ENCODE results near the gene ITGB1. TPM values are rescaled to one million over a fixed set of nuclear protein-coding genes. Genes with fewer than 3 reads are reported as not detected.

Gene ITGB1
- total RNA-seq, 1 donor from 2014 or later = 946 TPM

DNA sequence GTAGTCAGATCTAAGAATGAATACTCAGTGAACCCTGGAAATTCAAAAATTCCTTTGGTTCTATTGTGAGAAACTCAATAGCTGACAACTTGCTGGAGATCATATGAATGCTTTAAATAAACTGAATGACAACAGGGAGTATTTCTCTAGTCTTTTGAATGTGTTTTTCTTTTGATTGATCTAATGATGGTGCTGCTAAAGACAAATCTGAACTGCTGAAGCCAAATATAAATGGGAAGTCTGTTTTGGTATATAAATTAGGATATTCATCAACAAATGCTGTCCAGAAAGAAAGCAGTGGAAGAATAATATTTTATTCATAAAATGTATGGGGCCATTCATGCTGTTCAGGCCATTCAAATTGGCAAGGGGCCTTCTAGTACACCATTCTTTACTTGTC, 79.4 kb downstream of the ITGB1 start:
- no peak for DNase-seq (ENCODE audit: extremely low spot score, unreplicated experiment)
- H3K27ac Mint-ChIP-seq (ENCODE audit: unreplicated experiment) = no peak overlapping the region
- no peaks in the 10 kb centered on the region for H3K9me3 Mint-ChIP-seq (ENCODE audit: unreplicated experiment)
- TF ChIP-seq, protein P1, sequence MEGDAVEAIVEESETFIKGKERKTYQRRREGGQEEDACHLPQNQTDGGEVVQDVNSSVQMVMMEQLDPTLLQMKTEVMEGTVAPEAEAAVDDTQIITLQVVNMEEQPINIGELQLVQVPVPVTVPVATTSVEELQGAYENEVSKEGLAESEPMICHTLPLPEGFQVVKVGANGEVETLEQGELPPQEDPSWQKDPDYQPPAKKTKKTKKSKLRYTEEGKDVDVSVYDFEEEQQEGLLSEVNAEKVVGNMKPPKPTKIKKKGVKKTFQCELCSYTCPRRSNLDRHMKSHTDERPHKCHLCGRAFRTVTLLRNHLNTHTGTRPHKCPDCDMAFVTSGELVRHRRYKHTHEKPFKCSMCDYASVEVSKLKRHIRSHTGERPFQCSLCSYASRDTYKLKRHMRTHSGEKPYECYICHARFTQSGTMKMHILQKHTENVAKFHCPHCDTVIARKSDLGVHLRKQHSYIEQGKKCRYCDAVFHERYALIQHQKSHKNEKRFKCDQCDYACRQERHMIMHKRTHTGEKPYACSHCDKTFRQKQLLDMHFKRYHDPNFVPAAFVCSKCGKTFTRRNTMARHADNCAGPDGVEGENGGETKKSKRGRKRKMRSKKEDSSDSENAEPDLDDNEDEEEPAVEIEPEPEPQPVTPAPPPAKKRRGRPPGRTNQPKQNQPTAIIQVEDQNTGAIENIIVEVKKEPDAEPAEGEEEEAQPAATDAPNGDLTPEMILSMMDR (IDR thresholded peaks at IDR 0.05) = no peak
- H3K27me3 Mint-ChIP-seq (ENCODE audit: unreplicated experiment) = no peaks in the 10 kb centered on the region
- H3K4me3 Mint-ChIP-seq (ENCODE audit: unreplicated experiment) = no peak overlapping the region
- peaks cover 3% of the 10 kb centered on the region for H3K4me1 Mint-ChIP-seq (ENCODE audit: unreplicated experiment)
- no peaks in the 10 kb centered on the region for H3K36me3 Mint-ChIP-seq (ENCODE audit: unreplicated experiment)

DNA sequence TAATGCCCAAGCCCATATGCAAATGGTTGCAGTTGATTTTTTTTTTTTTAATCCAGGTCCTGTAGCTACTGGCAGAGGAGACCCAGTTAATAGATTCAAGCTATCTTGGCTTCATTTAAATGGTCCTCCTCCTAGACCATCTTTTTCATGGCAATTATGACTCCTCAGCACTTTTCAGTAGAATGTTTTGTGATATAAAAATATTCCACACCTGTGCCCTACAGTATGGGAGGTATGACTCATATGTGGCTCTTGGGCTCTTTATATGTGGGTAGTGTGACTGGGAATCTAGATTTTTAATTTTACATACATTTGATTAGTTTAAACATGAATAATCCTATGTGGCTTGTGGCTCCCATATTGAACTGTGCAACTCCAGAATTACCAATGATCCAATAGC, 80.1 kb downstream of the ITGB1 start:
- TF ChIP-seq, protein P1 (IDR thresholded peaks at IDR 0.05) = no peak
- DNase-seq (ENCODE audit: extremely low spot score, unreplicated experiment) = no peak
- Mint-ChIP-seq H3K4me3 (ENCODE audit: unreplicated experiment) (no peak overlapping the region), H3K4me1 (ENCODE audit: unreplicated experiment) (peaks cover 3% of the 10 kb centered on the region), H3K27me3 (ENCODE audit: unreplicated experiment) (no peaks in the 10 kb centered on the region), H3K36me3 (ENCODE audit: unreplicated experiment) (peaks cover 1% of the 10 kb centered on the region), H3K27ac (ENCODE audit: unreplicated experiment) (no peak overlapping the region), H3K9me3 (ENCODE audit: unreplicated experiment) (peaks cover 7% of the 10 kb centered on the region)

DNA sequence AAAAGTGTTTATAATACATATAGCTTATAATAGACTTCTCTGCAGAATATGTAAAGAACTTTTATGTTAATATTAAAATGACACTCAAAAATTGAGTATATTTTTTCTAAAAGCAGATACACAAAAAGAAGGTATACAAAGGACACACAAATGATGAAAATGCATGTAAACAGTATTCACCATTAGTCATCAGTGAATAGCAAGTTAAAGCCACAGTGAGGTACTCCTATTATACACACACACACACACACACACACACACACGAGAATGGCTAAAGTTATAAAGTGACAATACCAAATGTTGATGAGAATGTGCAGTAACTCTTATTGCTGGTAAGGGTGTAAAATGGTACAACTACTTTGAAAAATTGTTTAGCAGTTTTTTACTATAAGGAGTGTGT, 92.9 kb downstream of the ITGB1 start:
- H3K36me3 Mint-ChIP-seq (ENCODE audit: unreplicated experiment) = peaks cover 5% of the 10 kb centered on the region
- H3K4me3 Mint-ChIP-seq (ENCODE audit: unreplicated experiment) = no peak overlapping the region
- H3K9me3 Mint-ChIP-seq (ENCODE audit: unreplicated experiment) = no peaks in the 10 kb centered on the region
- TF ChIP-seq, protein P1 (IDR thresholded peaks at IDR 0.05) = no peak
- no peak overlapping the region for H3K27ac Mint-ChIP-seq (ENCODE audit: unreplicated experiment)
- H3K4me1 Mint-ChIP-seq (ENCODE audit: unreplicated experiment) = no peaks in the 10 kb centered on the region
- DNase-seq (ENCODE audit: extremely low spot score, unreplicated experiment) = no peak
- H3K27me3 Mint-ChIP-seq (ENCODE audit: unreplicated experiment) = peaks cover 16% of the 10 kb centered on the region

DNA sequence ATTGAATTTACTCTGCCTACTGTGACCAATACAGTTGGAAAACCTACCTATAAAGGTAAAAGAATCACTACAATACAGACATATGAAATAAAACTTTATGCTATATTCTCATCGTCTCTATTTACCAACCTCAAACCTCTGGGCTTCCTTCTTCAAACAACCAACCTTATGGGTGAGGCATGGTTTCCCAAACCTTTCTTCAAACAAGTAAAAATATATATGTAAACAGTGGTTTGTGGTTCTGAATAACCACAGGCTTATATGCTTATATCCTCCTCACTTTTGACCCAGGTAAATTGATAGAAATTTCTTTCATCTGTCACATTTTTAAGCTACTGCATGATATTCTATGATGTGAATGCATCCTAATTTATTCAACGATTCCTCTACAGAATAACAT, 103.6 kb downstream of the ITGB1 start:
- Mint-ChIP-seq H3K9me3 (ENCODE audit: unreplicated experiment) (peaks cover 6% of the 10 kb centered on the region), H3K4me3 (ENCODE audit: unreplicated experiment) (no peak overlapping the region), H3K36me3 (ENCODE audit: unreplicated experiment) (peaks cover 7% of the 10 kb centered on the region), H3K4me1 (ENCODE audit: unreplicated experiment) (no peaks in the 10 kb centered on the region), H3K27me3 (ENCODE audit: unreplicated experiment) (no peaks in the 10 kb centered on the region), H3K27ac (ENCODE audit: unreplicated experiment) (no peak overlapping the region)
- TF ChIP-seq, protein P1 (IDR thresholded peaks at IDR 0.05) = no peak
- no peak for DNase-seq (ENCODE audit: extremely low spot score, unreplicated experiment)

DNA sequence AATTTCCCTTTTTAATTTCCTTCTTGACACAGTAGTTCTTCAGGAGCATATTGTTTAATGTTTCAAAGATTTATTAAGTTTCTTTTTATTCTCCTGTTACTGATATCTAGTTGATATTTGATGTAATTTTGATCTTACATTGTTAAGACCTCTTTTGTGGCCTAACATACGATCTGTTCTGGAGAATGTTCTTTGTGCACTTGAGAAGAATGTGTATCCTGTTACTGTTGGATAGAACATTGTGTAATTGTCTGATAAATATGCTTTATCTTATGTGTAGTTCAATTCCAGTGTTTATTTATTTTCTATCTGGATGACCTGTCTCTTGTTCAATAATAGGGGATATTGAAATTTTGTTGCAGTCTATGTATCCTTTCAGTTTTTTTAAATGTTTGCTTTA, 106.7 kb downstream of the ITGB1 start:
- TF ChIP-seq, protein P1 (IDR thresholded peaks at IDR 0.05) = no peak
- Mint-ChIP-seq H3K4me1 (ENCODE audit: unreplicated experiment) (no peaks in the 10 kb centered on the region), H3K36me3 (ENCODE audit: unreplicated experiment) (peaks cover 7% of the 10 kb centered on the region), H3K4me3 (ENCODE audit: unreplicated experiment) (no peak overlapping the region), H3K27ac (ENCODE audit: unreplicated experiment) (no peak overlapping the region), H3K9me3 (ENCODE audit: unreplicated experiment) (peaks cover 6% of the 10 kb centered on the region), H3K27me3 (ENCODE audit: unreplicated experiment) (peaks cover 3% of the 10 kb centered on the region)
- DNase-seq (ENCODE audit: extremely low spot score, unreplicated experiment) = no peak
